ENCODE measurements around the gene MPPE1.
"Not testable (repeated sequence)": the region's sequence is repeated elsewhere in the genome, so short reads cannot be mapped to it uniquely, and the experiment has no call there.

The MPPE1 gene, protein sequence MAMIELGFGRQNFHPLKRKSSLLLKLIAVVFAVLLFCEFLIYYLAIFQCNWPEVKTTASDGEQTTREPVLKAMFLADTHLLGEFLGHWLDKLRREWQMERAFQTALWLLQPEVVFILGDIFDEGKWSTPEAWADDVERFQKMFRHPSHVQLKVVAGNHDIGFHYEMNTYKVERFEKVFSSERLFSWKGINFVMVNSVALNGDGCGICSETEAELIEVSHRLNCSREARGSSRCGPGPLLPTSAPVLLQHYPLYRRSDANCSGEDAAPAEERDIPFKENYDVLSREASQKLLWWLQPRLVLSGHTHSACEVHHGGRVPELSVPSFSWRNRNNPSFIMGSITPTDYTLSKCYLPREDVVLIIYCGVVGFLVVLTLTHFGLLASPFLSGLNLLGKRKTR

DNA sequence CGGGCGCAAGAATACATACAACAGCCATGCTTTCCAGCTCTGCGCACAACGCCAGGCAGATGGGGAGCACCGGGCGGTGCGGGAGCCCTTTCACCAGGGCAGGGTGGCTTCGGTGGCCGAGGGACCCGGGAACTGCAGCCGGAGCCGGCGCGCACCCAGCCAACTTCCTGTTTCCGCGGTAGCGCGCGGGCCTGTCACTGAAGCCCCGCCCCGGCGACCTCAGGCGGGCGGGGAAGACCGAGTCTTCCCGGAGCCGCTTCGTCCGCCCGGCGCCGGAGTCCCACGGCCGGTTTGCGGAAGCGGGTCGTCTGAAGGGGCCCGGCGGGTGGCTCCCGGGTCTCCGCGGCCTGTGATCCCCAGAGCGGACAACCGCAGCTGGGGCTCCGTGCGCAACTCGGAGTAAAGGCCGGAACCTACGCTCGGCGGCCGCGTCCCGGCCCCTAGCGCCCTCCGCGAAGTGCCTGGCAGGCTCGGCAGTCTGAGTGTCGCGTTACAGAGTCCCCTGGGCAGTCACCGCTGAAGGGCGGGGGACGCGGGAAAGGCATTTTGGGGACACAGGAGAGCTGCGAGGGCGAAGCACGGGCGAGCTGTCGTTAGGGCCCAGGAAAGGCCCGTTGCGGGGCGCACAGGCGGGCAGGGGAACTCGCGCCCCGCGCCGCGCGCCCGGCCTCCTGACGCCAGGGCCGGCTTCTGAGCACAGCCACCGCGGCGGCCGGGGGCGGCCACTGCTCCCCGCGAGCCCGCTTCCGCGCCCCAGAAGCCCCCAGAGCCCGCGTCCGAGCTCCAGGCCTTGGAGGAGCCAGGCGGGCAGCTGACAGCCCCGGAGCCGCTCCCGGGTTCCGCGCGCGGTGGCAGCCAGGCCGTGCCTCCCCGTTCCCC lies at the start of gene MPPE1:
Gene MPPE1, minus strand, starts transcription at position 136 of the 879 bp plus-strand sequence. CDS start 11,053 bp downstream, outside the sequence.
- DNase-seq, result peak; percentile 21

DNA sequence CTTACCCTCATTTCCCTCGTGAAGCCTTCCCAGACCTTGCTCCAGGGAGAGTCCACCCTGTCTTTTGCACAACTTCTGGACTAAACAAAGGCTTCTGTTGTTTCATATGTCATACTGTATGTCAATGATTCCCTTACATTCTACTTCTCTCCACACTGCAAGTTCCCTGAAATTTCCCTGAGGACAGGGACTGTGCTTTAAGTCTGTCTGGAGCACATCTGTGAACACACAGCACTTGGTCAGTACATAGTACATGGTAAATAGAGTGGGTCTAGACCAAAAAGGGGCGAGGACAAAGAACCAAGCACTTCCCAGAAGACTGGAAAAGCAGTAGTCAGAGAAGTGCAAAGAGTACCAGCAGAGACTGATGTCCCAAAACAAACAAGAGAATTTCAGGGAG lies 49.5 kb upstream of the MPPE1 start:
- DNase-seq, result no peak

DNA sequence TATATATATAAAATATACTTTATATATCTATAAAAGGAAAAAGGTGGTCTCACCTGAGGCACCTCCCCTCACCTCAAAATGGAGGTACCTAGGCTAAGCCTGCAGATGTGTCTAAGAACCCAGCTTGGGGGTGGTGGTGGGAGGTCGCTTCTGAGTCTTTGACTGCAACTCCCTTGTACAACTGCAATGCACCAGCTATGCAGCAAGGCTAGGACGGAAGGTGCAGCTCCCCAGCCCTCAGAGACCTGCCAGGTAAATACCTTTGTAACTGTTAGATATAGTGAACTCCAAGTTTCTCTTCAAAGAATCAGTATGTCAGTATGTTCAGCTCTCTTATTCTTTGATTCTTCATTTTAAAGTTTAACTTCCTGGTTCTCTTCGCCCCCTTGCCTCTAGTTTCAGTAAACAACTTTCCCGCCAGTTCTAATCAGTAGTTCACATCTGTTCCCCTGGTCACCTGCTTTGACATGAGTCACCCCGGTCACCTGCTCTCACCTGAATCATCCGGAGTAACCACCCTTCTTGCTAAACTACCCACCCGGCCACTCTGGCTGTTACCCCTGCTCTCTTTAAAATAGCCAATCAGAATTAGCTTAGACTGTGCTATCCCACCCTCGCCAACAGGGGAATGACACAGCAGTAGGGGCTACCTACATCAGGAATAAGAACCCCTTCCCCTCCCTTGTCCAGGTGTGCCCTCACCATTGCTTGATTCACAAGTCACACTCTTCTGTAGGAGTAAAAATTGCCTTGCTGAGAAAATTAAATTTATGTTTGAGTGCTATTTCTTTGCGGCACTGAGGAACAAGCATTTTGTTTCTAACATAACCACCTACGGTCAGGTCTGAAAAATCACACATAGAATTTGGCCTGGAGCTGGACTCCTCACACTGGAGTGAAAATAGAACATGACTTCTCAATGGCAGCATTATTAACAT lies 48.5 kb upstream of the MPPE1 start:
- DNase-seq, result no peak

DNA sequence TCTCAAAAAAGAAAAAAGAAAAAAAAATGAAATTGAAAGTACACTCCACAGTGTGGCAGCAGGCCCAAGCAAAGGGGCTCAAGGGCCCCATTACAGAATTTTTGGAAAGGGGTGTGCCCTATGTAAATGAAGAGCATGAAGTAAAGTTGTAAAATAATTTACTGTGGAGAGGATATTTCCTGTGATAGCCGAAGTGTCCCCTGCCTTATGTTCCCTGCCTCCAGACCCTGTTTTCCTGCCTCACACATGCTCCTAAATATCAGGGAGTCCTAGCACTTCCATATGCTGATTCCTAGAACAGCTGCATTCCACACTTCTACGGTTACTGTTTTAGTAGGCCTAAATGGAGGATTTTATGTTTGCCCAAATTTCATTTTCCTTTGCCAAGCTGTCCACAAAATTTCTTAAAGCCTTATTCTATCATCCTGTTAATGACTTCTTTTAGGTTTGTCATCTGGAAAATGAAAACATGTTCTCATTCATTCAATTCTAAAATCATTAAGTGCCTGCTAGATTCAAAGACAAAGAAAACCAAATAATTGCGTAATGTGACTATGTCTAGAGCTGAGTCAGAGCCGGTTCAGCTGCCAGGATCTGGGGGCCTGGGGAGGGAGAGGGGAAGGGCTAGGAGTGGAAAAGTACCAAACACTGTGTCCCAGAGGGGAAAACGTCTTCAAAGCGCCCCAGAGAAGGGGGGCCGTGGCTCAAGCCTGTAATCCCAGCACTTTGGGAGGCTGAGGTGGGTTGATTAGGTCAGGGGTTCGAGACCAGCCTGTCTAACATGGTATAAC lies 47.3 kb upstream of the MPPE1 start:
- DNase-seq, result no peak

DNA sequence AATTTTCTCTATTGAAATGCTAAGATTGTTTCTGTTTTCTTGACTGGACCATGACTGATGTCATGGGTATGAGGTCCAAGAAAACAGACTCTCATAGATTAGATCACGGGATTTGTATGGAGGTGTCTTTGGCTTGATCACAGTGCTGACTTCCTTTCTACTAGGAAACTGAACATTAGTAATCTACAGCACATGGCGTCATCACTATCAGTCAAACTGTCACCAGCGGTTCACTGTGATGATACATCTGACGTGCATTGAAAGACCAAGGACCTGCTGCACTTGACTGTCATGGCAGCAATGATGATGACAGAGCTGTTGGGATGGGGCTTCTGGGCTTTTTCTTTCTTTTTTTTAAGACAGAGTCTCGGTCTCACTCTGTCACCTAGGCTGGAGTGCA lies 45.0 kb upstream of the MPPE1 start:
- no peak for DNase-seq

DNA sequence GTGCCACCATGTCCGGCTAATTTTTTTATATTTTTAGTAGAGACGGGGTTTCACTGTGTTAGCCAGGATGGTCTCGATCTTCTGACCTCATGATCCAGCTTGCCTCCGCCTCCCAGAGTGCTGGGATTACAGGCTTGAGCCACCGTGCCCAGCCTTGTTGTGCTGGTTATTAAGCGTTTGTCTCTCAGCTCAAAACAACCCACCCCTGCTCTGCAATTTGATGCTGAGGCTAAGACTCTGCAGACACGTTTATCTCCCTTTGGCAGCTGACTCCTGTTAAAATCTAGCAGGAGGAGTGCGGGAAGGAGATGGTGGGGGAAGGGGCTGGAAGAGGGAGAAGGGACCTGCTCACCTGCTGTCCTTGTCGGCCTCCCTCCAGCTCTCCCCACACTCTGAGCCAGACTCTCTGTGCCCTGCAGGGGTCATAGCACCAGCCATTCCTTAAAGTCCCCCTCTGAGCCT lies 43.3 kb upstream of the MPPE1 start:
- no peak for DNase-seq

DNA sequence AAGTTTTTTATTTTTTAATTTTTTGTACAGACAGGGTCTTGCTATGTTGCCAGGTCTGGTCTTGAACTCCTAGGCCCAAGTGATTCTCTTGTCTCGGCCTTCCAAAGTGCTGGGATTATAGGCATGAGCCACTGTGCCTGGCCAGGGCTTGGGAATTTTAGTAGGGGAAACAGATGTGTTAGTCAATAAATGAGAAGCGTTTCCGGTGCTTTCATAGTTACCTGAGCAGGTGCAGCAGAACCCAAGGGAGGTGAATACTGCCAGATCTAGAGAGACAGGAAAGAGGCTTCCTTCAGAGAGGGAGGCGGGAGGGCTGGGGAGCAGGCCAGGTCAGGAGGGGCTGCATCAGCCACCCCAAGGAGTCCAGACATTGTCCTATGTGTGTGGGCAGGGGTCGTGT lies 42.7 kb upstream of the MPPE1 start:
- no peak for DNase-seq

DNA sequence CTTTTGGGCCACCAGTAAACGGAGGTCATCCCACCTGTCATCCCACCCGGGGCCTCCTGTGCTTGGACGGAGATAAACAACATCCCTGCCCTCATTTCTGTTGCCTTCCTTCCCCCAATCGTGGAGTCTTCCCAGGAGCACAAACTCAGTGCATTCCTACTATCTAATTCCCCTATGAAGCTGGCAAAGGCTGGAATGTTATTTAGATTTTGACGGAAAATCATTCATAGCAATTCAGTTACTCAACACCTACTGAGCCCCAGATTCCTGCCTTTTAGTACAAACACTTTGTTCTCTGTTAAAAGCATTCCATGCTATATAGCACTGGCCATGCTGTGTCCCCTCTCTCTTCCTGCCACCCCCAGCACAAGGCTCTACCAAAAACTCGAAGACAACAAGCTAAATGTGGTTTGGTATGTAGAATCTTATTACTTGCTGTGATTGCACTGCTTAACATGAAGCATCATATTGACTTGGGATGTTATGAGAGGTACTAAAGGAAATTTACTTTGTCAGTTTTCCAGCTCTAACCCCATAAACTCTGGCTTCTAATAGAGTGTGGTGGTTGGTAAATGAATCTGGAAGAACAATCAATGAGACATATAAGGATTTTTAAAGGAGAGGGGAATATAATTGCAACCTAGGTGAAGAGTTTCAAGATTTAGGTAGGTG lies 40.9 kb upstream of the MPPE1 start:
- DNase-seq, result no peak

DNA sequence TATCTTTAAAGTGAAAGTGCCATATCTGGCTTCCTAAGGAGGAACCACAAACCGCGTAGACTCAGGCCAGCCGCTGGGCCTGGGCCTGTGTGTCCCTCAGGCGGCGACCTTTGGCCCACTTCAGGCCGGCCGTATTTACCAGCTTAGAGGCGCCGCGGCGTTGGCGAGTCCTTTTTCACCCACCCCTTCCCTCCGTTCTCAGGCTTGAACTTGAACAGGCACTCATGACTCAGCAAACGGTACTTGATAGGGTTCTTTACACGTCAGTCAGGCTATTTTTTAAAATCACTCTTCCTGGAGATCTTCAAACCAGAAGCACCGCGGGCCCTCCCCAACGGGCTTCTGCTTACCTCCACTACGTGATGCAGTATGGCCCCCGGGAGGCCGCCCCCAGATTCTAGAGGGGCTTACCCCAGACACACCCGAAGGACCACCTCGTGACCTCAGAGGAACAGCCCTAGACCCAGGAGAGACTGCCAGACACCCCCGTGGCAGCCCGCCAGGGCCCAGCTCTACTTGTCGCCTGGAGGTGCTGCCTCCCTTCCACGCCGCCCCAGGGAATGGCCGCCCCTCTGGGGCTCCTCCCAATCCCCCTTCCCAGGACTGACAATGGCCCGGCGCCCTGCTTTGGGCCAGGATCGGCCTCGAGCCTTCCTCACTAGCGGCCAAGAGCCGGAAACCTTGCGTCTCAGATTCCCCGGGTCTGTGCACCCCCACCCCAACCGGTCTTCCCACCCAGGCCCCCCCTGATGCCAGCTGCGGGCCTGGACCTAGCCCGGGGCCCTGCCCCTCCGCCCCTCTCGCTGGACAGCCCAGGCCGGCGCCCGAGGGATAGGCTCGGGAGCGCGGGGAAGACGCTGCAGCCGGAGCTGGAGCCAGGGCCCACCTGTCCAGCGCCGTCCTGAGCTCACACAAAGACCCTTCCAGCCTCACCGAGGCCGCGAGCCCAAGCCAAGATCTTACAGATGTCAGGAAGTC lies 39.4 kb upstream of the MPPE1 start:
- peak; percentile 6 for DNase-seq

DNA sequence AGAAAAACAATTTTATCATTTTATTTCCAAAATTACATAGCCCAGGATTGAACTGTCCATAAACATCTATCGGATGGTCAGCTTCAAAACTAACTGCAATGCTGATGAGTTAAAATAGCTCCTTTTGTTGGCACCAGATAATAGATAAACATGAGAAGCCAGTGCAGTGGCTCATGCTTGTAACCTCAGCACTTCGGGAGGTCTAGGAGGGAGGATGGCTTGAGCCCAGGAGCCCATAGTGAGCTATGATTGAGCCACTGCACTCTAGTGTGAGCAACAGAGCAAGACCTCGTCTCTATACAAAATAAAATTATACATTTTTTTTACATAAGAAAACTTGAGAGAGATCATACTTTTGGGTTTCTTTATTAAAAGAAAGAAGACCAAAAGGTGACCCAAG lies 38.6 kb upstream of the MPPE1 start:
- no peak for DNase-seq

DNA sequence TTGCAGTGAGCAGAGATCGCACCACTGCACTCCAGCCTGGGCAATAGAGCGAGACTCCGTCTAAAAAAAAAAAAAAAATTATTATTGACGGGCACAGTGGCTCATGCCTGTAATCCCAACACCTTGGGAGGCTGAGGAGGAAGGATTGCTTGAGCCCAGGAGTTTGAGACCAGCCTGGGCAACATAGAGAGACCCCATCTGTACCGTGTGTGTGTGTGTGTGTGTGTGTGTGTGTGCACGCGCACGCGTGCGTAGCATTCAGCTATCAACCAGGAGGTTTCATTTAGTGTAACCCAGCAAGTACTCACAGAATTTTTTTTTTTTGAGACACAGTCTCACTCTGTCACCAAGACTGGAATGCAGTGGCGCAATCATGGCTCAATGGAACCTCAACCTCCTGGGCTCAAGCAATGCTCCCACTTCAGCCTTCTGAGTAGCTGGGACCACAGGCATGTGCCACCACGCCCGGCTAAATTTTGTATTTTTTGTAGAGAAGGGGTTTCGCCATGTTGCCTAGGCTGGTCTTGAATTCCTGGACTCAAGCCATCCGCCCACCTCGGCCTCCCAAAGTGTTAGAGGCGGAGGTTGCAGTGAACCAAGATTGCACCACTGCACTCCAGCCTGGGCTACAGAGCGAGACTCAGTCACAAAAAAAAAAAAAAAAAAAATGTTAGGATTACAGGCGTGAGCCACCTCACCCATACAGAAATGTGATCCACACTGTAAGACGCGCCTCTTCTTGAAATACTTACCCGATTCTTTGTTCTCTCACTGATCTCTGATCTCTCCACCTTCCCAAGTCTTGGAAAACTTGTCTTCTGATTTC lies 37.9 kb upstream of the MPPE1 start:
- DNase-seq, result not testable (repeated sequence)

DNA sequence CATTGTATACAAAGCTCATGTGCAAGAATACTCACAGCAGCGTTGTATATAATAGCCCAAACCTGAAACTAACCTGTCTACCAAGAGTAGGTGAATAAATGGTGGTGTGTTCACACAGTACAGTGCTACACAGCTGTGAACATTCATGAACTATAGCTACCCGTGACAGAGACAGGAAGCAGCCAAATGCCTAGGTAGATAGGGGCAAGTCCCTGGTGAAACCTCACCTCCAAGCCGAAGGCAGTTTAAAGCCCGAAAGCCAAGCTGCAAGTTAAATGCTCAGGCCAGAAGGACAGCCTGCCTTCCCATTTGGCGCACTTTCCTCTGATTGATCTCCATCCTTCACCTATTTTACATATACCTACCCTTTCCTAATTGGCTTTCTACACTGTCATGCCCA lies 36.7 kb upstream of the MPPE1 start:
- DNase-seq, result no peak

DNA sequence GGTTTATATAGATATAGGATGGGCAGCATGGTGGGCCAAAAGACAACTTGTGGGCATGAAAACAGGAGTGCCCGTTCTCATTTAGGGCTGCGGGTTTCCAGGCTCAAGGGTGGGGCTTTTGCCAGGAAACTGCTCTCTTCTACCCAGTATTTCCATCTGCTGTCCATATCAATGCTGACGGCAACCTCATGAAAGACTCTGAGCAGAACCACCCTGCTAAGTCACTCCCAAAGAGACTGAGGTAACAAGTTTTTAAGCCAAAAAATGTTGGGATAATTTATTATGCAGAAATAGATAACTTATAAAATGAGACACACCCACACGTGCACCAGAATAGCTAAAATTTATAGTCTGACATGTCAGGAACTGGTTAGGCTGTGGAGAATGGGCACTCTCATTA lies 36.1 kb upstream of the MPPE1 start:
- DNase-seq, result no peak

DNA sequence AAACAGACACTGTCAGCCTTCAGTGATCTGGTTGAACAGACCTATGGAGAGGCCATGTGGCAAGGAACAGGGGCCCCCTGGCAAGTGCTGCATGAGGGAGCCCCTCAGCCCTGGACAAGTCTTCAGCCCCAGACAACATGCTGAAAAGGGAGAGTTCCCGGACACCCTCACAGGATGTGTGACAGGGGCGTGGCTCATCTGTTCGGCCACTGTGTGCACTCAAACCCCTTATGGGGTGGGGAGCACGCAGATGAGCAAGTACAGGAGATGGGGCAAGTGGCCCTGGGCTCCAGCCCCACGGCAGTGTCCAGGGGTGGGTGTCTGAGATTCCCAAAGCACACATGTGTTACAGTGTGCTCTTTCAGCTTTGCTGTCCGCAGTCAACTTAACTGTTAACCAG lies 35.4 kb upstream of the MPPE1 start:
- DNase-seq, result no peak

DNA sequence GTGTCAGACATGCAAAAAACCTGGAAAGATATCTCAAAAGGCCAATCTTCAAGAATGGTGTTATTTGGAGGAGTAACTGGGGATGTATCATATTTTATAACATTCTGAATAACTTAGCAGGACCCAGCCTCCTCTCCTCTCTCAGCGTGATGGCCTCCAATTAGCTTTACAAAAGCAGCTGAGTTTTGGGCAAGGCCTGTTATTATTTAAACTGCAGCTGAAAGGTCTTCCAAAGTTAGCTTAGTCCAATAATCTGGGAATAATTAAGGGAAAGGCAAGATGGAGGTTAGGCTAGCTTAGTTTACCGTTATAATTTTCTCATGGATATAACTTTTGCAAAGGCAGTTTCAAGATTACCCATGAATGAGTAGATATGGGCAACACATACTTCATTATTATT lies 32.8 kb upstream of the MPPE1 start:
- DNase-seq, result no peak

DNA sequence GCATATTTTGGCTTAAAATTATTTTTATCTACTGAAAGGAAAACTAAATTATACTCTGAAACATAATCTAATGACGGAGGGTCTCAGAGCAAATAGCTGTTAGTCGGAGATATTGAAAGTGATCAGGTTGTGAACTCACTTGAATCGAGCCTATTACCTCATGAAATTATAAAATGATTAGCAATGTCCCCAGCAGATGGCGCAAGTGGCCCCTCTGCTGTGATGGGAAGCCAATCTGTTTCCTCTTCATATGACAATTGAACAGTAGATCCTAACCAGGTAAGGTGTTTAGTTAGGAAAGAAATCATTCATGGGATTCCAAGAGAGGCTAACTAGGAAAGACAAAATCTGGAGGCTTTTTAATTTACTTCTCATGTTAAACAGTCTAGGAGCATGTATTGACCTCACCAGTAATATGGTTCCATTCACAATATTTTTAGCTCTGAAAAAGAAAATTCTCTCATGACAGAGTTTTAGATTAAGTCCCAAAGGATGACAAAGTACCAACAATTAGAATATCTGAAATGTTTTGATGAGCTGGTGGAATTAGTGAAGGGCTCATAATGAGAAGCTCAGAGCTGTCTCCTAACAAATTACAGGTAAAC lies 29.9 kb upstream of the MPPE1 start:
- no peak for DNase-seq

DNA sequence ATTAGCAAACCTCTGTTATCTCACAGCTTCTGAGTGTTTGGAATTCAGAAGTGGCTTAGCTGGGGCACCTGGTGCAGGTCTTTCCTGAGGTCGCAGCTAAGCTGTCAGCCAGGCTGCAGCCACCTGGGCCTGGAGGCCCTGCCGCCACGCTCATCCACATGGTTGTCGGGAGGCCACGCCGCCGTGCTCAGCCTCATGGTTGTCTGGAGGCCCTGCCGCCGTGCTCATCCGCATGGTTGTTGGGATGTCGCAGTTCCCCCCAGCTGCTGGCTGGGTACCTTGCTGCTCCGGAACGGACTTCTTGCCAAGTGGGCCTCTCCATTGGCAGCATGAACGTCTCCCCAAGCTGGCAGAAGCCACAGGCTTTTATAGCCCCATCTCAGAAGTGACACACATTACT lies 24.3 kb upstream of the MPPE1 start:
- DNase-seq, result no peak

DNA sequence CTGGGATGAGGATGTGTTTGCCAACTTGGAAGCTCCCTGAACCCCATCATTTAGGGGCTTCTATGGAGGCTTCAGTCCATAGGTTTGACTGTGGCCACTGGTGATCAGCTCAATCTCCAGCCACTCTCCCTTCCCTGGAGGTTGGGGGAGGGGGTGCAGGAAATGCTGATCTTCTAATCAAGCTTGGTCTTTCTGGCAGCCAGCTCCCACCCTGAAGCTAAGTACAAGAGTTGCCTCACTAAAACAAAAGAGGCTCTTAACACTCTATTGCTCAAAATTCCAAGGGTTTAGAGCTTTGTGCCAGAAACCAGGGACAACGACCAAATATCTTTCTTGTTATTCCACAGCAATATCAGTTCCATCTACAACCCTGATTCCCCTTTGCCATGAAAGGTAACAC lies 19.4 kb upstream of the MPPE1 start:
- no peak for DNase-seq
